H1 (cell line): ENCODE data around the gene RAD50. TPM values are rescaled to one million over a fixed set of nuclear protein-coding genes. Genes with fewer than 3 reads are reported as not detected.
A peak's percentile ranks its signal among the peaks of the same experiment; 100 is the strongest.

Source experiments
- CTCF ChIA-PET: fragments of 300-600 bp; sonication (Branson Sonifier 250); formaldehyde crosslinking; loops from one replicate; lab custom pipeline; 2021; ENCODE audit not compliant: partially characterized antibody; lab: Charles Lee
- POLR2A ChIA-PET: fragments of 300-600 bp; sonication (Branson Sonifier 250); formaldehyde crosslinking; loops from one replicate; lab custom pipeline; 2021; ENCODE audit warnings: inconsistent platforms; ENCODE audit not compliant: partially characterized antibody; lab: Charles Lee
- DNase-seq, 2 experiments: peaks; one replicate each; pipeline versions ENCODE4 v3.0.0 to v3.0.0-alpha.2; 2010 to 2022; ENCODE audit warnings: low spot score in 2 of 2, low read depth in 1 of 2, mixed read lengths in 1 of 2
- FAIRE-seq: peaks from 2 replicates; lab custom pipeline; 2011; peaks lifted over from hg19 to GRCh38; lab: Jason Lieb, UNC
- H2AFZ ChIP-seq: 2 replicates; pipeline ENCODE4 v1.8.1; 2012; ENCODE audit warnings: low read length, inconsistent platforms
- H2AK5ac ChIP-seq: 2 replicates; pipeline ENCODE4 v1.6.1; 2013; ENCODE audit warnings: low read depth, low read length
- H2BK120ac ChIP-seq: replicated peaks from 2 replicates; pipeline ENCODE3; 2013; ENCODE audit warnings: low read depth, low read length, inconsistent platforms
- H2BK12ac ChIP-seq: 2 replicates; pipeline ENCODE4 v1.6.1; 2013; ENCODE audit warnings: low read depth, low read length
- H2BK15ac ChIP-seq: 2 replicates; pipeline ENCODE4 v1.6.1; 2013; ENCODE audit warnings: low read length
- H2BK20ac ChIP-seq: 2 replicates; pipeline ENCODE4 v1.6.1; 2013; ENCODE audit warnings: low read length
- H2BK5ac ChIP-seq: 2 replicates; pipeline ENCODE4 v1.6.1; 2013; ENCODE audit warnings: low read depth, low read length
- H3K14ac ChIP-seq: 2 replicates; pipeline ENCODE4 v1.6.1; 2013; ENCODE audit warnings: inconsistent platforms; ENCODE audit not compliant: insufficient read length
- H3K18ac ChIP-seq: 2 replicates; pipeline ENCODE4 v1.6.1; 2013; ENCODE audit warnings: low read length; ENCODE audit errors: extremely low read depth
- H3K23ac ChIP-seq: 2 replicates; pipeline ENCODE4 v1.6.1; 2013; ENCODE audit warnings: inconsistent platforms; ENCODE audit not compliant: insufficient read length
- H3K23me2 ChIP-seq: 2 replicates; pipeline ENCODE4 v1.6.1; 2013; ENCODE audit warnings: low read depth, low read length
- H3K27ac ChIP-seq: 2 replicates; pipeline ENCODE4 v1.6.1; 2011; ENCODE audit warnings: low read depth, low read length, inconsistent platforms
- H3K27me3 ChIP-seq, 4 experiments: replicated peaks in 1 of 4; 1 replicate in 1 of 4; 2 replicates in 3 of 4; pipeline versions ENCODE4 v1.6.1 to v1.8.1; 2011 to 2013; ENCODE audit warnings: low read length in 3 of 4, mild to moderate bottlenecking in 3 of 4, inconsistent platforms in 2 of 4, mixed read lengths in 2 of 4, moderate library complexity in 1 of 4; ENCODE audit not compliant: control insufficient read depth in 3 of 4, insufficient read depth in 3 of 4; ENCODE audit errors: extremely low read depth in 1 of 4
- H3K36me3 ChIP-seq, 4 experiments: 2 replicates each; pipeline versions ENCODE4 v1.6.1 to v1.8.1; 2011 to 2013; ENCODE audit warnings: mild to moderate bottlenecking in 4 of 4, low read length in 3 of 4, moderate library complexity in 2 of 4, control low read depth in 1 of 4, inconsistent platforms in 1 of 4; ENCODE audit not compliant: insufficient read depth in 4 of 4, control insufficient read depth in 2 of 4
- H3K4ac ChIP-seq: replicated peaks from 2 replicates; pipeline ENCODE3; 2013; ENCODE audit warnings: low read length, low read depth, mixed read lengths, inconsistent platforms; ENCODE audit not compliant: insufficient read length
- H3K4me1 ChIP-seq, 4 experiments: replicated peaks in 1 of 4; 1 replicate in 1 of 4; 2 replicates in 3 of 4; pipeline versions ENCODE4 v1.6.1 to v1.8.1; 2011 to 2013; ENCODE audit warnings: low read length in 3 of 4, inconsistent platforms in 2 of 4, mixed read lengths in 1 of 4; ENCODE audit not compliant: insufficient read depth in 4 of 4, control insufficient read depth in 3 of 4
- H3K4me2 ChIP-seq, 2 experiments: 2 replicates each; pipeline versions ENCODE4 v1.6.1 to v1.8.1; 2011 to 2013; ENCODE audit warnings: low read depth in 2 of 2, low read length in 2 of 2, control low read depth in 1 of 2, inconsistent platforms in 1 of 2, mild to moderate bottlenecking in 1 of 2; ENCODE audit not compliant: insufficient read depth in 1 of 2
- H3K4me3 ChIP-seq, 4 experiments: fragments of 200-600, 300-600 bp in 1 of 4; sonication (generic), shearing (Covaris generic), sonication (Bioruptor Twin) in 1 of 4; 2 replicates each; pipeline versions ENCODE4 v1.5.1 to v1.8.1; 2011 to 2016; ENCODE audit warnings: low read length in 4 of 4, low read depth in 3 of 4, control low read depth in 2 of 4, inconsistent platforms in 2 of 4, mild to moderate bottlenecking in 2 of 4, mixed read lengths in 1 of 4, moderate library complexity in 1 of 4; ENCODE audit not compliant: insufficient read depth in 2 of 4; ENCODE audit errors: extremely low read depth in 1 of 4
- H3K56ac ChIP-seq: replicated peaks from 2 replicates; pipeline ENCODE3; 2013; ENCODE audit warnings: low read depth, mild to moderate bottlenecking, mixed read lengths, low read length, inconsistent platforms; ENCODE audit not compliant: insufficient read length
- H3K79me1 ChIP-seq: 2 replicates; pipeline ENCODE4 v1.6.1; 2013; ENCODE audit warnings: low read depth, low read length, control low read depth
- H3K79me2 ChIP-seq, 2 experiments: 2 replicates each; pipeline versions ENCODE4 v1.6.1 to v1.8.1; 2012 to 2013; ENCODE audit warnings: low read length in 2 of 2, mild to moderate bottlenecking in 2 of 2, inconsistent platforms in 1 of 2; ENCODE audit not compliant: insufficient read depth in 2 of 2, control insufficient read depth in 1 of 2
- H3K9ac ChIP-seq, 4 experiments: replicated peaks in 1 of 4; 1 replicate in 1 of 4; 2 replicates in 3 of 4; pipeline versions ENCODE4 v1.6.1 to v1.8.1; 2011 to 2013; ENCODE audit warnings: low read depth in 3 of 4, low read length in 3 of 4, control low read depth in 2 of 4, mild to moderate bottlenecking in 2 of 4, moderate library complexity in 2 of 4, inconsistent platforms in 1 of 4; ENCODE audit errors: extremely low read depth in 1 of 4
- H3K9me3 ChIP-seq, 2 experiments: 2 replicates each; pipeline versions ENCODE4 v1.6.1 to v1.8.1; 2012 to 2013; ENCODE audit warnings: mild to moderate bottlenecking in 2 of 2, moderate library complexity in 2 of 2, control low read depth in 1 of 2, inconsistent platforms in 1 of 2, low read depth in 1 of 2, low read length in 1 of 2, mixed read lengths in 1 of 2; ENCODE audit not compliant: insufficient read depth in 2 of 2
- H4K20me1 ChIP-seq, 2 experiments: replicated peaks in 1 of 2; 2 replicates each; pipeline versions ENCODE3 to v1.8.1; 2011 to 2013; ENCODE audit warnings: inconsistent platforms in 2 of 2, low read length in 2 of 2, mild to moderate bottlenecking in 1 of 2; ENCODE audit not compliant: insufficient read depth in 2 of 2, control insufficient read depth in 1 of 2
- H4K5ac ChIP-seq: 2 replicates; pipeline ENCODE4 v1.6.1; 2013; ENCODE audit warnings: low read length, low read depth, mixed read lengths, inconsistent platforms; ENCODE audit not compliant: insufficient read length
- H4K8ac ChIP-seq: 2 replicates; pipeline ENCODE4 v1.8.0; 2013; ENCODE audit warnings: mild to moderate bottlenecking, moderate library complexity, low read length, inconsistent platforms; ENCODE audit not compliant: insufficient read depth; ENCODE audit errors: extremely low read depth
- H4K91ac ChIP-seq: replicated peaks from 2 replicates; pipeline ENCODE3; 2013; ENCODE audit warnings: low read length, mixed read lengths, inconsistent platforms; ENCODE audit not compliant: insufficient read length
- ATF3 ChIP-seq: IDR thresholded peaks from 2 replicates; pipeline ENCODE4 v1.6.1; 2011; ENCODE audit warnings: low read depth, mild to moderate bottlenecking, low read length; ENCODE audit not compliant: insufficient read depth
- BACH1 ChIP-seq: IDR thresholded peaks from 2 replicates; pipeline ENCODE4 v1.6.1; 2012; ENCODE audit warnings: low read length, improper control_type of control experiment
- CREB1 ChIP-seq: IDR thresholded peaks from 2 replicates; pipeline ENCODE4 v1.6.1; 2012; ENCODE audit warnings: inconsistent platforms
- FOSL1 ChIP-seq: IDR thresholded peaks from 2 replicates; pipeline ENCODE4 v1.6.1; 2011; ENCODE audit warnings: mild to moderate bottlenecking, low read depth, low read length, moderate library complexity; ENCODE audit not compliant: insufficient read depth
- GABPA ChIP-seq: IDR thresholded peaks from 2 replicates; pipeline ENCODE4 v1.6.1; 2011; ENCODE audit warnings: mild to moderate bottlenecking, low read length, moderate library complexity, borderline replicate concordance; ENCODE audit not compliant: insufficient read depth
- NANOG ChIP-seq: IDR thresholded peaks from 2 replicates; pipeline ENCODE4 v1.6.1; 2011; ENCODE audit warnings: low read length, low read depth, mild to moderate bottlenecking, inconsistent platforms; ENCODE audit not compliant: insufficient read depth, poor library complexity, severe bottlenecking
- PHF8 ChIP-seq: fragments of 200-600 bp; sonication (generic); conservative IDR thresholded peaks from 2 replicates; pipeline ENCODE4 v1.7.1; 2012; ENCODE audit warnings: low read depth, mild to moderate bottlenecking, inconsistent platforms, low read length, moderate library complexity
- SIN3A ChIP-seq, 2 experiments: IDR thresholded peaks in 1 of 2; conservative IDR thresholded peaks in 1 of 2; 2 replicates each; pipeline ENCODE4 v1.6.1; 2011 to 2012; ENCODE audit warnings: low read length in 2 of 2, improper control_type of control experiment in 1 of 2, low read depth in 1 of 2, mild to moderate bottlenecking in 1 of 2
- WGBS, 2 experiments: shearing (Covaris generic) in 1 of 2; methylation state at CpG; one replicate each; pipeline versions ENCODE4 v1.1.6 to v1.1.7; 2013 to 2015; ENCODE audit warnings: low lambda C conversion rate in 2 of 2, mixed read lengths in 2 of 2, inconsistent platforms in 1 of 2, low coverage in 1 of 2, missing lambda C conversion rate in 1 of 2; ENCODE audit not compliant: insufficient replicate concordance in 2 of 2, insufficient coverage in 1 of 2, insufficient read length in 1 of 2; ENCODE audit errors: extremely low coverage in 1 of 2, missing lambda C conversion rate in 1 of 2; 5-methylcytosine and 5-hydroxymethylcytosine counted together
- polyA plus RNA-seq, 7 experiments: library from polyadenylated mRNA; depleted of rRNA in 3 of 7; stranded (reverse) in 5 of 7; unstranded in 2 of 7; fragments of >200 nt in 5 of 7; fragments of 200-250 nt in 2 of 7; gene quantifications; 1 replicate in 5 of 7; 2 replicates in 1 of 7; 4 replicates in 1 of 7; pipeline versions ENCODE4 v1.2.1 to v1.2.3, GENCODE V29; 2011 to 2013; ENCODE audit warnings: missing spikeins in 2 of 7, mixed read lengths in 2 of 7
- total RNA-seq: library from RNA; stranded (reverse); fragmentation: NEBNext Ultra II Directional; extraction: Animal tissue kit (Norgen Biotek cat#: 25700); gene quantifications from 2 replicates; pipeline ENCODE4 v1.2.1, GENCODE V29; 2021

Gene RAD50
- total and polyA plus RNA-seq, 2 of the 8 experiments (the other 6 are each of a cell fraction or from before 2014, with no cell fraction given): 10.1 to 39.4 TPM

- Histone ChIP-seq H2BK12ac (no peak overlapping the region), H2BK15ac (no peak overlapping the region), H3K9me3 (0 out of 4 replicates have a peak, but pooled peaks cover 0 to 3% of the 10 kb centered on the region in 2 experiments), H3K27ac (no peak overlapping the region), H4K8ac (peak overlapping the region; percentile 23; the same call in 1 of the 2 replicates), H3K9ac (no peak overlapping the region), H3K27me3 (no peaks in the 10 kb centered on the region), H2AFZ (no peak overlapping the region), H2BK120ac (no peak overlapping the region), H3K79me1 (no peaks in the 10 kb centered on the region), H2BK5ac (no peak overlapping the region), H3K23me2 (no peaks in the 10 kb centered on the region; the same call in 1 of the 2 replicates), H3K36me3 (no peaks in the 10 kb centered on the region), H4K91ac (no peak overlapping the region), H3K56ac (no peak overlapping the region), H3K14ac (no peak overlapping the region), H4K20me1 (no peaks in the 10 kb centered on the region), H3K23ac (no peak overlapping the region)
- CTCF ChIA-PET: interaction anchor here (0.7 to 5.6 kb wide), 9 partner anchors 9 to 148 kb away, joined by 3 to 23 read pairs (median 3); no protein-coding TSS in a partner anchor
- POLR2A ChIA-PET: interaction anchor here (0.6 to 1.4 kb wide), 3 partner anchors 15 to 213 kb away, joined by 3 to 5 read pairs (median 5); no protein-coding TSS in a partner anchor
- no peak for FAIRE-seq
- TF ChIP-seq BACH1: no peak
- TF ChIP-seq SIN3A (conservative IDR thresholded peaks at IDR 0.05 in 1 of 2, IDR thresholded peaks at IDR 0.05 in 1 of 2; ENCODE audit: low read depth in 1 of 2, low read length in 2 of 2): no peak
- no peak for TF ChIP-seq GABPA
- TF ChIP-seq FOSL1: no peak
- no peak for TF ChIP-seq CREB1
- no peak for TF ChIP-seq PHF8
- no peak for TF ChIP-seq NANOG
- no peak for TF ChIP-seq ATF3
- TF ChIP-seq, all 59 proteins: peak for 0
- Histone ChIP-seq H3K79me2 (no peaks in the 10 kb centered on the region), H2AK5ac (no peak overlapping the region), H4K5ac (no peak overlapping the region), H3K4ac (no peak overlapping the region), H3K4me3 (no peak overlapping the region), H3K4me1 (no peaks in the 10 kb centered on the region), H3K4me2 (no peak overlapping the region), H2BK20ac (no peak overlapping the region), H3K18ac (no peak overlapping the region)
- WGBS, 2 experiments: 93% methylated on average over 13 of the region's 13 CpGs; no CpG with 5 or more reads in 1 of the 2 experiments
- no peak for DNase-seq
Measured at GRCh38 chr5:132674671-132675506, 118.1 kb downstream of the RAD50 start.
